KMS-11 (cell line): ENCODE data around the gene CDA.

Experiments used
- H2AFZ ChIP-seq: fragments of 200-600 bp; sonication (generic); 2 replicates; pipeline ENCODE4 v1.6.1; 2016; ENCODE audit warnings: antibody characterized with exemption, mixed run types, low read depth
- H3K27ac ChIP-seq: fragments of 200-600 bp; sonication (generic); 2 replicates; pipeline ENCODE4 v1.6.1; 2016; ENCODE audit warnings: mild to moderate bottlenecking, mixed run types
- H3K27me3 ChIP-seq: fragments of 200-600 bp; sonication (generic); 2 replicates; pipeline ENCODE4 v1.6.1; 2017; ENCODE audit warnings: mild to moderate bottlenecking, low read depth, mixed run types, moderate library complexity; ENCODE audit not compliant: insufficient read depth
- H3K36me3 ChIP-seq: fragments of 200-600 bp; sonication (generic); 2 replicates; pipeline ENCODE4 v1.6.1; 2017; ENCODE audit warnings: mild to moderate bottlenecking, mixed run types; ENCODE audit not compliant: insufficient read depth
- H3K4me1 ChIP-seq: fragments of 200-600 bp; sonication (generic); 2 replicates; pipeline ENCODE4 v1.6.1; 2016; ENCODE audit warnings: mild to moderate bottlenecking, low read depth, mixed run types; ENCODE audit not compliant: poor library complexity, severe bottlenecking
- H3K4me2 ChIP-seq: fragments of 200-600 bp; sonication (generic); 2 replicates; pipeline ENCODE4 v1.7.0; 2016; ENCODE audit warnings: mild to moderate bottlenecking, mixed run types
- H3K4me3 ChIP-seq: fragments of 200-600 bp; sonication (generic); IDR thresholded peaks from 2 replicates; pipeline ENCODE4 v1.6.1; 2017; ENCODE audit warnings: low read depth, low read length, mixed read lengths; ENCODE audit not compliant: insufficient read depth
- H3K79me2 ChIP-seq: fragments of 200-600 bp; sonication (generic); 2 replicates; pipeline ENCODE4 v1.6.1; 2016; ENCODE audit warnings: low read depth, mixed run types; ENCODE audit not compliant: insufficient read depth
- H3K9ac ChIP-seq: fragments of 200-600 bp; sonication (generic); 2 replicates; pipeline ENCODE4 v1.6.1; 2016; ENCODE audit warnings: mild to moderate bottlenecking, mixed run types
- H4K20me1 ChIP-seq: fragments of 200-600 bp; sonication (generic); 2 replicates; pipeline ENCODE4 v1.6.1; 2016; ENCODE audit warnings: mild to moderate bottlenecking, mixed run types; ENCODE audit not compliant: insufficient read depth
- TF ChIP-seq, protein P1 (sequence below): fragments of 200-600 bp; sonication (generic); conservative IDR thresholded peaks from 2 replicates; pipeline ENCODE4 v1.6.1; 2017; ENCODE audit warnings: low read depth, mild to moderate bottlenecking, antibody characterized with exemption, low read length, moderate library complexity, mixed read lengths

The CDA gene

GRCh38 chr1:20588634-20589225 is at the start of gene CDA:
TSS of gene CDA (plus strand) at chr1:20589097. CDS start at chr1:20589130, 33 bp downstream.
- H3K4me3 ChIP-seq = no peak within 1 kb of the TSS
- TF ChIP-seq, protein P1, sequence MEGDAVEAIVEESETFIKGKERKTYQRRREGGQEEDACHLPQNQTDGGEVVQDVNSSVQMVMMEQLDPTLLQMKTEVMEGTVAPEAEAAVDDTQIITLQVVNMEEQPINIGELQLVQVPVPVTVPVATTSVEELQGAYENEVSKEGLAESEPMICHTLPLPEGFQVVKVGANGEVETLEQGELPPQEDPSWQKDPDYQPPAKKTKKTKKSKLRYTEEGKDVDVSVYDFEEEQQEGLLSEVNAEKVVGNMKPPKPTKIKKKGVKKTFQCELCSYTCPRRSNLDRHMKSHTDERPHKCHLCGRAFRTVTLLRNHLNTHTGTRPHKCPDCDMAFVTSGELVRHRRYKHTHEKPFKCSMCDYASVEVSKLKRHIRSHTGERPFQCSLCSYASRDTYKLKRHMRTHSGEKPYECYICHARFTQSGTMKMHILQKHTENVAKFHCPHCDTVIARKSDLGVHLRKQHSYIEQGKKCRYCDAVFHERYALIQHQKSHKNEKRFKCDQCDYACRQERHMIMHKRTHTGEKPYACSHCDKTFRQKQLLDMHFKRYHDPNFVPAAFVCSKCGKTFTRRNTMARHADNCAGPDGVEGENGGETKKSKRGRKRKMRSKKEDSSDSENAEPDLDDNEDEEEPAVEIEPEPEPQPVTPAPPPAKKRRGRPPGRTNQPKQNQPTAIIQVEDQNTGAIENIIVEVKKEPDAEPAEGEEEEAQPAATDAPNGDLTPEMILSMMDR = no peak
- H3K9ac ChIP-seq = no peak within 1 kb of the TSS
- H3K4me1 ChIP-seq = no peaks in the 10 kb centered on the region
- no peak within 1 kb of the TSS for H2AFZ ChIP-seq
- H3K36me3 ChIP-seq = no peaks in the 10 kb centered on the region
- H3K4me2 ChIP-seq = no peak within 1 kb of the TSS
- H3K27ac ChIP-seq = no peak within 1 kb of the TSS
- H3K27me3 ChIP-seq = peaks cover 47% of the 10 kb centered on the region; the same call in 1 of the 2 replicates
- H3K79me2 ChIP-seq = no peaks in the 10 kb centered on the region
- no peaks in the 10 kb centered on the region for H4K20me1 ChIP-seq

- no peaks in the 10 kb centered on the region for H3K4me1 ChIP-seq
- no peak overlapping the region for H3K4me3 ChIP-seq
- no peak overlapping the region for H3K4me2 ChIP-seq
- no peak overlapping the region for H3K9ac ChIP-seq
- TF ChIP-seq, protein P1 = no peak
- no peak overlapping the region for H3K27ac ChIP-seq
- H3K36me3 ChIP-seq = no peaks in the 10 kb centered on the region
- H3K27me3 ChIP-seq = peaks cover 81% of the 10 kb centered on the region
- H3K79me2 ChIP-seq = no peaks in the 10 kb centered on the region
- H2AFZ ChIP-seq = no peak overlapping the region
- H4K20me1 ChIP-seq = no peaks in the 10 kb centered on the region
Measured at GRCh38 chr1:20540281-20540680, 48.6 kb upstream of the CDA start.

DNA sequence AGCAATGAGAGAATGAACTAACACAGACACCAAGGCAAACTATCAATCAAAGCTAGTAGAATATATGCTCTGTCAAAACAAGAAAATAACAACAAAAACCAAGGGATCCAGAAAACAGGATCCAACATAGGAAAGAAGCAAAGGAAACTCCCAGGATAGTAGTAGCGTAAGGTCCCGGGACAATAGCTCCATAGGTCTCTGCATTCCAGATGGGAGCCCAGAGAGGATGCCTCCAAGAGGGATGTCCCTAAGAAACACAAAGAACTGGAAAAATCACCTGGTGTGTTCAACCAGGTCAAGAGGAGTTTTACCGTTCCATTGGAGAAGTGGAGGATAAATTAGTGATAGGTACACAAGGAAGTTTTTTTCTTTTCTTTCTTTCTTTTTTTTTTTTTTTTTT is 42.3 kb upstream of the CDA start:
- no peak overlapping the region for H3K4me3 ChIP-seq
- TF ChIP-seq, protein P1 = no peak
- peaks cover 83% of the 10 kb centered on the region for H3K27me3 ChIP-seq
- no peaks in the 10 kb centered on the region for H3K79me2 ChIP-seq
- H3K4me1 ChIP-seq = no peaks in the 10 kb centered on the region
- no peak overlapping the region for H2AFZ ChIP-seq
- H3K36me3 ChIP-seq = no peaks in the 10 kb centered on the region
- no peak overlapping the region for H3K27ac ChIP-seq
- H4K20me1 ChIP-seq = no peaks in the 10 kb centered on the region
- H3K4me2 ChIP-seq = no peak overlapping the region
- no peak overlapping the region for H3K9ac ChIP-seq

- Histone ChIP-seq H4K20me1 (no peaks in the 10 kb centered on the region), H3K4me1 (no peaks in the 10 kb centered on the region), H3K27ac (no peak overlapping the region), H2AFZ (no peak overlapping the region), H3K9ac (no peak overlapping the region), H3K36me3 (no peaks in the 10 kb centered on the region), H3K4me3 (no peak overlapping the region), H3K4me2 (no peak overlapping the region), H3K27me3 (peaks cover 64% of the 10 kb centered on the region), H3K79me2 (no peaks in the 10 kb centered on the region)
- TF ChIP-seq, protein P1 = no peak
Measured at GRCh38 chr1:20551161-20551560, 37.7 kb upstream of the CDA start.
